Esophagus squamous epithelium (tissue), 4 donors: ENCODE data around the gene SZT2.

Experiments used
- POLR2A ChIP-seq, 4 donors: fragments of 450-650 bp; IDR thresholded peaks; one replicate each; pipeline ENCODE4 v1.6.1; 2017; ENCODE audit warnings: antibody characterized with exemption in 4 of 4, mild to moderate bottlenecking in 4 of 4, moderate library complexity in 3 of 4
- TF ChIP-seq, protein P1 (sequence below), 6 experiments: fragments of 450-650 bp in 4 of 6; fragments of 200-600 bp in 2 of 6; sonication (generic) in 2 of 6; IDR thresholded peaks; one replicate each; pipeline ENCODE4 v1.5.1; 2016 to 2019; ENCODE audit warnings: antibody characterized with exemption in 6 of 6, mild to moderate bottlenecking in 4 of 6, moderate library complexity in 4 of 6

DNA sequence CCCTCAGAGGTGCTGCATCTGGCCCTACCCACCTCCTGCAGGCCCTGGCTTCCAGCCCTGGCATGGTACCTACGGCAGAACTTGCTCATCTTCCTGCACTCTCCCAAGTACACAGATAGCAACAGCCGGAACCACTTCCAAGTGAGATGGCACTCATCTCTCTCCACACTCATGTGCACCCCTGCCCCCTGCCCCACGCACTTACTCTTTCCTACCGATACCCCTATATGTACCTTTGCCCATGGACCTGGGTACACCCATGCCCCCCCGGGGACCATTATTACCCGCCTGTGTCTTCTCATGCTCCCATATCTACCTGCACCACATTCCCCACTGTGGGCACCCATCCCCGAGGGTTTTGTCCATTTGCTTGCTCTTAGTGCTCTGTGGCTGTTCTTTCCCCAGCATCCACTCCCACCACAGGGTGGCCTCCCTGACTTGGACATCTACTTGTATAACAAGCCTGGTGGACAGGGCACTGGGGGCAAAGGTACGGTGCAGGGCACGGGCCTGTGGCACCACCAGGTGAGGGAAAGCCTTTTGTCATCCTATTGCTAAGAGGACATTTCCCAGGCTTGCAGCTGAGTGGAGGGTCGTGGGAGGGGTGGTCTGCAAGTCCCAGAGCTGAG lies 49.4 kb downstream of the SZT2 start:
- no peak for TF ChIP-seq POLR2A (IDR thresholded peaks at IDR 0.05)
- TF ChIP-seq, protein P1, sequence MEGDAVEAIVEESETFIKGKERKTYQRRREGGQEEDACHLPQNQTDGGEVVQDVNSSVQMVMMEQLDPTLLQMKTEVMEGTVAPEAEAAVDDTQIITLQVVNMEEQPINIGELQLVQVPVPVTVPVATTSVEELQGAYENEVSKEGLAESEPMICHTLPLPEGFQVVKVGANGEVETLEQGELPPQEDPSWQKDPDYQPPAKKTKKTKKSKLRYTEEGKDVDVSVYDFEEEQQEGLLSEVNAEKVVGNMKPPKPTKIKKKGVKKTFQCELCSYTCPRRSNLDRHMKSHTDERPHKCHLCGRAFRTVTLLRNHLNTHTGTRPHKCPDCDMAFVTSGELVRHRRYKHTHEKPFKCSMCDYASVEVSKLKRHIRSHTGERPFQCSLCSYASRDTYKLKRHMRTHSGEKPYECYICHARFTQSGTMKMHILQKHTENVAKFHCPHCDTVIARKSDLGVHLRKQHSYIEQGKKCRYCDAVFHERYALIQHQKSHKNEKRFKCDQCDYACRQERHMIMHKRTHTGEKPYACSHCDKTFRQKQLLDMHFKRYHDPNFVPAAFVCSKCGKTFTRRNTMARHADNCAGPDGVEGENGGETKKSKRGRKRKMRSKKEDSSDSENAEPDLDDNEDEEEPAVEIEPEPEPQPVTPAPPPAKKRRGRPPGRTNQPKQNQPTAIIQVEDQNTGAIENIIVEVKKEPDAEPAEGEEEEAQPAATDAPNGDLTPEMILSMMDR (IDR thresholded peaks at IDR 0.05) = no peak
